ENCODE data around the gene TNS3. TPM values are rescaled to one million over a fixed set of nuclear protein-coding genes. Genes with fewer than 3 reads are reported as not detected.

Gene TNS3
- total RNA-seq, 1 experiment from 2014 or later, result 135 TPM

DNA sequence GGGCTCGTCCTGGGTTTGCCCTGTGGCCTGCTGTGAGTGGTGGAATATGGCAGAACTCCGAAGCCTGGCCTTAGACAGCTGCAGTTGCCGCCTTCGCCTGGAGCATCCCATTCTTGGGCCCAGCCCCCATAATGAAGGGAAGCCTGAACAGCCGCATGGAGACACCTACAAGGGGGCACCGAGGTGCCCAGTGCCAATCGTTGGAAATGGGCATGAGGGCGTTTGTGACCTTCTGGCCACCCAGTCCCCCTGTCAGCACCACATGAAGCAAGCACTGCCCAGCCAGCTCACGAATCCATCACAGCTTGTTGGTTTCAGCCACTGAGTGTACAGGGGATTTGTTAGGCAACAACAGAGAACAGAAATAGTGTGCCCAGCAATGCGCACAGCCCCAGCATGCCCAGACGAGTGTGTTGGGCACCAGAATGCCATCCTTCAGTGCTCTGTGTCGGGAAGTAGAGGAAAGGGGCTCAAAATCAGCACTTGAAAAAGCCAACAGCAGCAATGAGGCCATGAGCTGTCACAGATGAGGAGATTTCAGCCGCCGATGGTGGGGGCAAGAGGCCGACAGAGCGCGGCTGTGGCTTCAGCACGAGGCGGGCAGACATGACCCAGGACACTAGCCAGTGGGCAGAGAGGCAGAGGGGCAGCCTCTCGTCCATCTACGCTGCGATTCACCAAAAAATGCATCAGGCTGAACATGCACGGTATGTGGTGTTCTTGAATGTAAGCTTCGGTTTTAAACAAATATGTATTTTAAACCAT lies 91.2 kb downstream of the TNS3 start:
- intact Hi-C loops (cut with micrococcal nuclease; ENCODE audit: unreplicated experiment), result no loop called here
- H3K4me1 Mint-ChIP-seq (ENCODE audit: low read depth, unreplicated experiment), result peaks cover 32% of the 10 kb centered on the region
- BruUV-seq (replicated peaks), result no TSS peak
- TF ChIP-seq, protein P1, sequence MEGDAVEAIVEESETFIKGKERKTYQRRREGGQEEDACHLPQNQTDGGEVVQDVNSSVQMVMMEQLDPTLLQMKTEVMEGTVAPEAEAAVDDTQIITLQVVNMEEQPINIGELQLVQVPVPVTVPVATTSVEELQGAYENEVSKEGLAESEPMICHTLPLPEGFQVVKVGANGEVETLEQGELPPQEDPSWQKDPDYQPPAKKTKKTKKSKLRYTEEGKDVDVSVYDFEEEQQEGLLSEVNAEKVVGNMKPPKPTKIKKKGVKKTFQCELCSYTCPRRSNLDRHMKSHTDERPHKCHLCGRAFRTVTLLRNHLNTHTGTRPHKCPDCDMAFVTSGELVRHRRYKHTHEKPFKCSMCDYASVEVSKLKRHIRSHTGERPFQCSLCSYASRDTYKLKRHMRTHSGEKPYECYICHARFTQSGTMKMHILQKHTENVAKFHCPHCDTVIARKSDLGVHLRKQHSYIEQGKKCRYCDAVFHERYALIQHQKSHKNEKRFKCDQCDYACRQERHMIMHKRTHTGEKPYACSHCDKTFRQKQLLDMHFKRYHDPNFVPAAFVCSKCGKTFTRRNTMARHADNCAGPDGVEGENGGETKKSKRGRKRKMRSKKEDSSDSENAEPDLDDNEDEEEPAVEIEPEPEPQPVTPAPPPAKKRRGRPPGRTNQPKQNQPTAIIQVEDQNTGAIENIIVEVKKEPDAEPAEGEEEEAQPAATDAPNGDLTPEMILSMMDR (IDR thresholded peaks at IDR 0.05; ENCODE audit: unreplicated experiment), result no peak
- H3K27me3 Mint-ChIP-seq (ENCODE audit: unreplicated experiment), result no peaks in the 10 kb centered on the region
- peaks cover 15% of the 10 kb centered on the region for H3K36me3 Mint-ChIP-seq (ENCODE audit: insufficient read depth, unreplicated experiment)
- H3K9me3 Mint-ChIP-seq (ENCODE audit: low read depth, unreplicated experiment), result no peaks in the 10 kb centered on the region
- CTCF ChIA-PET, result no interaction called here
- no peak for DNase-seq
- H3K27ac Mint-ChIP-seq (ENCODE audit: unreplicated experiment), result no peak overlapping the region
- no peak overlapping the region for H3K4me3 Mint-ChIP-seq (ENCODE audit: low read depth, unreplicated experiment)

GRCh38 chr7:47489624-47490023 lies 92.3 kb downstream of the TNS3 start:
- Mint-ChIP-seq H3K27ac (ENCODE audit: unreplicated experiment) (no peak overlapping the region), H3K9me3 (ENCODE audit: low read depth, unreplicated experiment) (no peaks in the 10 kb centered on the region), H3K4me1 (ENCODE audit: low read depth, unreplicated experiment) (peaks cover 38% of the 10 kb centered on the region), H3K36me3 (ENCODE audit: insufficient read depth, unreplicated experiment) (peaks cover 17% of the 10 kb centered on the region), H3K4me3 (ENCODE audit: low read depth, unreplicated experiment) (no peak overlapping the region), H3K27me3 (ENCODE audit: unreplicated experiment) (no peaks in the 10 kb centered on the region)
- CTCF ChIA-PET, result no interaction called here
- no TSS peak for BruUV-seq (replicated peaks)
- intact Hi-C loops (cut with micrococcal nuclease; ENCODE audit: unreplicated experiment), result no loop called here
- no peak for DNase-seq
- TF ChIP-seq, protein P1 (IDR thresholded peaks at IDR 0.05; ENCODE audit: unreplicated experiment), result no peak

- intact Hi-C loops (cut with micrococcal nuclease; ENCODE audit: unreplicated experiment), result no loop called here
- H3K27me3 Mint-ChIP-seq (ENCODE audit: unreplicated experiment), result no peaks in the 10 kb centered on the region
- CTCF ChIA-PET, result no interaction called here
- peaks cover 17% of the 10 kb centered on the region for H3K36me3 Mint-ChIP-seq (ENCODE audit: insufficient read depth, unreplicated experiment)
- H3K4me3 Mint-ChIP-seq (ENCODE audit: low read depth, unreplicated experiment), result no peak overlapping the region
- TF ChIP-seq, protein P1 (IDR thresholded peaks at IDR 0.05; ENCODE audit: unreplicated experiment), result no peak
- H3K4me1 Mint-ChIP-seq (ENCODE audit: low read depth, unreplicated experiment), result peaks cover 35% of the 10 kb centered on the region
- no peak overlapping the region for H3K27ac Mint-ChIP-seq (ENCODE audit: unreplicated experiment)
- DNase-seq, result no peak
- BruUV-seq (replicated peaks), result no TSS peak
- no peaks in the 10 kb centered on the region for H3K9me3 Mint-ChIP-seq (ENCODE audit: low read depth, unreplicated experiment)
Observed at GRCh38 chr7:47488969-47489342, 93.0 kb downstream of the TNS3 start.

- TF ChIP-seq, protein P1 (IDR thresholded peaks at IDR 0.05; ENCODE audit: unreplicated experiment), result no peak
- Mint-ChIP-seq H3K4me1 (ENCODE audit: low read depth, unreplicated experiment) (peaks cover 35% of the 10 kb centered on the region), H3K4me3 (ENCODE audit: low read depth, unreplicated experiment) (no peak overlapping the region), H3K36me3 (ENCODE audit: insufficient read depth, unreplicated experiment) (peaks cover 17% of the 10 kb centered on the region), H3K27me3 (ENCODE audit: unreplicated experiment) (no peaks in the 10 kb centered on the region), H3K9me3 (ENCODE audit: low read depth, unreplicated experiment) (no peaks in the 10 kb centered on the region), H3K27ac (ENCODE audit: unreplicated experiment) (no peak overlapping the region)
- CTCF ChIA-PET, result no interaction called here
- no TSS peak for BruUV-seq (replicated peaks)
- intact Hi-C loops (cut with micrococcal nuclease; ENCODE audit: unreplicated experiment), result no loop called here
- DNase-seq, result no peak
Observed at GRCh38 chr7:47488201-47488968, 93.5 kb downstream of the TNS3 start.
